Raji (cell line): Measurements from ENCODE around the gene ZFYVE1.

Experiments used
- POLR2A ChIP-seq: IDR thresholded peaks from 2 replicates; pipeline ENCODE4 v1.6.1; 2011; ENCODE audit warnings: low read depth, low read length, control low read depth; ENCODE audit not compliant: insufficient read depth

Gene ZFYVE1

DNA sequence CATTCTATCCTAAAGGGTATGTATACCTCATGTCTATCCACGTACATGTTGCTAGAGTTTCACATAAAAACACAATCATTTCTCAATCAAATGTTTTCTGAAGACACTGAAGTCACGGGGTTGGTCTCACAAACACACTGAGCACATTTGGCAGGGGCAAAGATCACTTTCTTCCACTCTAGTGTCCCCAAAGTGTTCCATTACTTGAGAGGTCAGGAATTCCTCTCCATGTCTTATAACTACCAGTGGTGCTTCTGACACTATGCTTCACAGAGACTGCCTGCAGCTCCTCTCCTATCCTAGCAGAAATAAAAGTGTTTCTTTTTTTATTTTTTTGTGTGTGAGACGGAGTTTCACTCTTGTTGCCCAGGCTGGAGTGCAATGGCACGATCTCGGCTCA lies 19.1 kb downstream of the ZFYVE1 start:
- TF ChIP-seq POLR2A: no peak

GRCh38 chr14:73003681-73004080 lies 23.2 kb downstream of the ZFYVE1 start:
- TF ChIP-seq POLR2A: no peak

GRCh38 chr14:73000073-73000472 lies 26.8 kb downstream of the ZFYVE1 start:
- no peak for TF ChIP-seq POLR2A

DNA sequence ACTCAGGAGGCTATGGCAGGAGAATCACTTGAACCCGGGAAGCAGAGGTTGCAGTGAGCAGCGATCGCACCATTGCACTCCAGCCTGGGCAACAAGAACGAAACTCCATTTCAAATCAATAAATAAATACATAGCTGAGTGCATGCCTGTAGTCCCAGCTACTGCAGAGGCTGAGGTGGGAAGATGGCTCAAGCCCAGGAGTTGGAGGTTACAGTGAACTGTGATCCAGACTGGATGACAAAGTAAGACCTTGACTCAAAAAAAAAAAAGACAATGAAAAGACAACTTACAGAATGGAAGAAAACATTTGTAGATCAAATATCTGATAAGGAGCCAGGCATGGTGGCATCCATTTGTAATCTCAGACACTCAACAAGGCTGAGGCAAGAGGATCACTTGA lies 27.6 kb downstream of the ZFYVE1 start:
- no peak for TF ChIP-seq POLR2A

DNA sequence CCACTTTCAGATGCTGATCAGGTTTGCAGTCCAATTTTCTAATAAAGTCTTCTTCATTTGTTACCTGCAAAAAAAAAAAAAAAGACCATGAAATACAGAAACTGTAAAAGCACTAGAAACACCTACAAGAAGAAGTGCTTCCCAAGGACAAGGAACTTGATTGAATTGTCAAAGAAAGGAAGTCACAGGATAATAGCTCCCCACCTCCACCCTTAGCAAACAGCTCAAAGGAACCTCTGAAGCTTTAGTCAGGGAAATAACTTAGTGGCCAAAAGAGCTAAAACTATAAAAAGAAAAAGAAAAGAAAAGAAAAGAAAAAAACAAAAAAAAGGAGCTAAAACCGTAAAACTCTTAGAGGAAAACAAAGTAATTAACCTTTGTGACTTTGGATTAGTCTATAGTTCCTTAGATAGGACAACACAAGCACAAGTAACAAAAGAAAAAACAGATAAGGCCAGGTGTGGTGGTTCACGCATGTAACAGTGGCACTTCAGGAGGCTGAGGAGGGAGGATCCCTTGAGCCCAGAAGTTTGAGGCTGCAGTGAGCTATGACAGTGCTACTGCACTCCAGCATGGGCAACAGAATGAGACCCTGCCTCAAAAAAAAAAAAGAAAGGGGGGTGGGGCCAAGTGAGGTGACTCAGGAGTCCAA lies 28.5 kb downstream of the ZFYVE1 start:
- TF ChIP-seq POLR2A: no peak

- no peak for TF ChIP-seq POLR2A
Measured at GRCh38 chr14:72996916-72997315, 30.0 kb downstream of the ZFYVE1 start.

GRCh38 chr14:72990171-72990570 lies 36.7 kb downstream of the ZFYVE1 start:
- no peak for TF ChIP-seq POLR2A

DNA sequence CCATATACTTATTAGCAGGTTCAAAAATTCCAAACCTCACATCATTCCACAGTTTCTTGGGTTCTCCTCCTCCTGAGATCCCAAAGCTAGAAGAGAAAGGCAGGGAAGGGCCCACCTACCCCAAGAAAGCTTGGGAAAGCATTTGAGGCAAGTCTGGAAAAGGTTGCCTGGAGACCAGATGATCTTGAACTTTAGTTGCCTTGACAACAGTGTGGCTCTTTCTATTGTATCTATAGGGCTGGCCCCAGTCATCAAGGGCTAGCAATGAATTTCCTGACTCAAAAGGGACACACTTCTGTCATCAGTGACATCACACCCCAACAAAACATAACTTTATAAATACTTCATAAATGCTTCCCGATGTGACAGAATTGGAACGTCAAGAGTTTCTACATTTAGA lies 40.0 kb downstream of the ZFYVE1 start:
- no peak for TF ChIP-seq POLR2A

DNA sequence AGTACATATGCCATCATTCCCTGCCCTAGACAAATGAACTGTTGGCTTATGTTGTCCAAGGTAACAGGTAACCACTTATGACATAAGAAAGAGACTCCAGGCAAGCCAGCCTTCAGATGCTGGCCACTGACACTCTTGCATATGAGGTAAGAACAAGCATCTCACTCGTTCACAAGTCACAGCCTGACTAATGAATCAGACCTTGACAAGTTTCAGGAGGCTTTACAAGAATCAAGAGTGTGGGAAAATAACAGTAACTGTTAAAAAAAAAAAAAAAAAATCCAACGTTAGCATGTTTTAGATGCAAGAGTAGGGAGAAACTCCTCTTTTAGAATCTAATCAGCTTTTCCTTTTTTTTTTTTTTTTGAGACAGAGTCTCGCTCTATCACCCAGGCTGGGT lies 40.7 kb downstream of the ZFYVE1 start:
- no peak for TF ChIP-seq POLR2A

GRCh38 chr14:72982146-72982708 lies 44.7 kb downstream of the ZFYVE1 start:
- TF ChIP-seq POLR2A: no peak

DNA sequence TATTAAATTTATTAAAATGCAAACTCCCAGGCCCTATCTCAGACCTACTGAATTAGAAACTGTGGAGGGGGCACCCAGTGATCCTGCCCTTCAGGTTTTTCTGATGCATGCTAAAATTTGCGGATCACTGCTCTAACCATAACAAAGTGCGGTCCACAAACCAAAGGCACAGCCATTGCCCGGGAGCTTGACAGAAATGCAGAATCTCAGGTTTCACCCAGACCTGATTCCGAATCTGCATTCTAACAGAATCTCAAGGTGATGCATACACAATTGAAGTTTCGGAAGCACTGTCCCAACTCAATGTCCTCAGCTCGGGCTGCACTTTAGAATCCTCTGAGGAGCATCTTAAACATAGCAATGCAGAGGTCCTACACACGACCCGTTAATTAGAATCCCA lies 46.0 kb downstream of the ZFYVE1 start:
- TF ChIP-seq POLR2A: no peak

DNA sequence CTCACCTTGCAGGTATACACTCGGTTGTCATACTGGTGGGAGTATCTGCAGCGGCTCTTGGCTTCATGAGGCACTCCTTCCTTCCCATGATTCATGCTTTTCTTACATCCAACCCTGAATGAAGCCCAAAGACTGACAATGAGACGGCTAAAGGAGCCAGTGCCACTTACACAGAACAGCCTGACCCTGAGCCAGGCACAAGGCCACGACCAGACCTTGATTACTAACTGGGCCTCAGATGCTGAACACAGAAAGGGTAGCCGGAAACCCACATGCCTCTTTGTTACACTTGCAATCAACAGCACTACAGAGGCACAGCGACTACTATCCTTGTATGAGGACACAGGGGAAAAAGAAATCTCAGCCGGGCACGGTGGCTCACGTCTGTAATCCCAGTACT lies 48.0 kb downstream of the ZFYVE1 start:
- TF ChIP-seq POLR2A: no peak

DNA sequence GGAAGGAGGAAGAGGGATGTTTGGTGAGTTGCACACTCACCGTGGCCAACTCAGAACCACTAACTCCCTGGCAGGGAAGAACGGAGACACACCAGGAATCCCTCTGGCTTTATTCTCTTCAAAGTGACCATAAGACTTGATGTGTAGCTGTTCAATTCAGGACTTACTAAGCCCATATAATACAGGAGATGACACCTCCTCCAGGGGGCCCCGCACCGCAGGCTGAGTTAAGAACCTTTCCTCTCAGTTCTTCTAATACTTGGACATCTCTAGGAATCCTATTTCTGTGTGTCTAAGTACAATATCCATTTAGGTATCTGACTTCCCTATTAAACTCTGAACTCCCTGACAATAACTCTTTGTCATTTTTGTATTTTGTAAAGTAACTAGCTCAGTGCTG lies 51.1 kb downstream of the ZFYVE1 start:
- no peak for TF ChIP-seq POLR2A

DNA sequence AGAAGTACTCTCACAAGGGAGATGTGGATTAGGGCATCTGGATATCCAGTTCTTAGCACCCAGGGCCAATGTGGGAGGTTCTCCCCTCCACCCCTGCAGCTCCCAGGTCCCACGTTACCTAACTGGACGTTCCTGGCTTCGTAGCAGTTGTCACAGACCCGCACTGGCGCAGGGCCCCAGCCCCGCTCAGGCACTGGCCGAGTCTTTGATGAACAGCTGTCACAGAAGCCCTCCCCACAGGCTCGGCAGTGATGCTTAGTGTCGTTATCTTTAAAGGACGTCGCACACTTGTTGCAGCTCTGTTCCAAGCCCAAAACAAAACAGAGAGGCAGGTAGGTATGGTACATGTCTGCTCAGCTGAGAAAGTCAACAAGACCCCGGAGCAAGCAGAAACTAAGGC lies 52.2 kb downstream of the ZFYVE1 start:
- TF ChIP-seq POLR2A: no peak

- TF ChIP-seq POLR2A: no peak
Measured at GRCh38 chr14:72970824-72971434, 56.0 kb downstream of the ZFYVE1 start.

- no peak for TF ChIP-seq POLR2A
Measured at GRCh38 chr14:72970058-72970630, 56.8 kb downstream of the ZFYVE1 start.

- TF ChIP-seq POLR2A: no peak
Measured at GRCh38 chr14:72968316-72968715, 58.6 kb downstream of the ZFYVE1 start.

- TF ChIP-seq POLR2A: no peak
Measured at GRCh38 chr14:72966038-72966437, 60.9 kb downstream of the ZFYVE1 start.
